Neural cell (in vitro differentiated cells): ENCODE measurements around the gene NADK. TPM values are rescaled to one million over a fixed set of nuclear protein-coding genes. Genes with fewer than 3 reads are reported as not detected.

Experiments
- H2AFZ ChIP-seq: fragments of 200-600, 300-800 bp; sonication (generic), shearing (Covaris generic); 2 replicates; pipeline ENCODE4 v1.6.0; 2014; ENCODE audit warnings: low read depth, mild to moderate bottlenecking, antibody characterized with exemption, low read length, moderate library complexity
- H3F3A ChIP-seq: fragments of 200-600 bp; shearing (Covaris generic); 2 replicates; pipeline ENCODE4 v1.6.1; 2016; ENCODE audit warnings: mild to moderate bottlenecking, moderate library complexity, mixed read lengths, antibody characterized with exemption, low read length; ENCODE audit not compliant: insufficient read depth, poor library complexity, severe bottlenecking
- H3K27ac ChIP-seq: fragments of 200-600, 300-800 bp; sonication (generic), shearing (Covaris generic); 2 replicates; pipeline ENCODE4 v1.5.1; 2014; ENCODE audit warnings: mild to moderate bottlenecking, low read length, moderate library complexity
- H3K27me3 ChIP-seq: fragments of 300-800, 200-600 bp; sonication (generic), shearing (Covaris generic); 2 replicates; pipeline ENCODE4 v1.6.0; 2014; ENCODE audit warnings: mild to moderate bottlenecking, low read depth, low read length, moderate library complexity; ENCODE audit not compliant: insufficient read depth
- H3K36me3 ChIP-seq: fragments of 300-800, 200-600 bp; sonication (generic), shearing (Covaris generic); 2 replicates; pipeline ENCODE4 v1.5.1; 2014; ENCODE audit warnings: mild to moderate bottlenecking, antibody characterized with exemption, low read length, moderate library complexity; ENCODE audit not compliant: insufficient read depth
- H3K4me2 ChIP-seq: fragments of 300-800, 200-600 bp; sonication (generic), shearing (Covaris generic); 2 replicates; pipeline ENCODE4 v1.6.0; 2014; ENCODE audit warnings: mild to moderate bottlenecking, low read length
- H3K4me3 ChIP-seq: fragments of 300-800, 200-600 bp; sonication (generic), shearing (Covaris generic); 2 replicates; pipeline ENCODE4 v1.5.1; 2014; ENCODE audit warnings: mild to moderate bottlenecking, low read length, moderate library complexity
- H3K79me2 ChIP-seq: fragments of 200-600 bp; shearing (Covaris generic); replicated peaks from 2 replicates; pipeline ENCODE4 v1.6.0; 2014; ENCODE audit warnings: mild to moderate bottlenecking, low read length, moderate library complexity; ENCODE audit not compliant: insufficient read depth
- H3K9ac ChIP-seq: fragments of 300-800, 200-600 bp; sonication (generic), shearing (Covaris generic); 2 replicates; pipeline ENCODE4 v1.6.1; 2016; ENCODE audit warnings: mild to moderate bottlenecking, low read length, mixed read lengths
- H3K9me2 ChIP-seq: fragments of 200-600 bp; shearing (Covaris generic); 2 replicates; pipeline ENCODE4 v1.6.1; 2016; ENCODE audit warnings: mild to moderate bottlenecking, low read length, mixed read lengths; ENCODE audit not compliant: insufficient read depth
- H3K9me3 ChIP-seq: fragments of 200-600, 300-800 bp; sonication (generic), shearing (Covaris generic); 2 replicates; pipeline ENCODE4 v1.6.1; 2016; ENCODE audit warnings: mild to moderate bottlenecking, mixed run types, low read length, moderate library complexity, mixed read lengths
- H4K20me1 ChIP-seq: fragments of 200-600 bp; shearing (Covaris generic); 2 replicates; pipeline ENCODE4 v1.6.1; 2016; ENCODE audit warnings: mild to moderate bottlenecking, mixed run types; ENCODE audit not compliant: insufficient read depth
- EP300 ChIP-seq: fragments of 450-650 bp; conservative IDR thresholded peaks from 2 replicates; pipeline ENCODE4 v1.6.1; 2014; ENCODE audit warnings: antibody characterized with exemption, mild to moderate bottlenecking, moderate library complexity; ENCODE audit not compliant: poor library complexity, severe bottlenecking
- EZH2 ChIP-seq: fragments of 200-600, 300-800 bp; shearing (Covaris generic), sonication (generic); IDR thresholded peaks from 2 replicates; pipeline ENCODE4 v1.6.1; 2014; ENCODE audit warnings: antibody characterized with exemption, low read length, borderline replicate concordance, mild to moderate bottlenecking; ENCODE audit not compliant: insufficient read depth, poor library complexity, severe bottlenecking
- MXI1 ChIP-seq: fragments of 450-650 bp; conservative IDR thresholded peaks from 2 replicates; pipeline ENCODE4 v1.6.1; 2014; ENCODE audit warnings: antibody characterized with exemption, mild to moderate bottlenecking; ENCODE audit not compliant: poor library complexity, severe bottlenecking
- POLR2AphosphoS5 ChIP-seq: IDR thresholded peaks from 2 replicates; pipeline ENCODE4 v1.6.1; 2012
- RAD21 ChIP-seq: fragments of 450-650 bp; conservative IDR thresholded peaks from 2 replicates; pipeline ENCODE4 v1.6.1; 2014; ENCODE audit warnings: antibody characterized with exemption, mild to moderate bottlenecking, moderate library complexity
- REST ChIP-seq: IDR thresholded peaks from 2 replicates; pipeline ENCODE4 v1.6.1; 2012; ENCODE audit warnings: borderline replicate concordance
- SMC3 ChIP-seq: fragments of 450-650 bp; conservative IDR thresholded peaks from 2 replicates; pipeline ENCODE4 v1.6.1; 2014; ENCODE audit warnings: antibody characterized with exemption, mild to moderate bottlenecking, moderate library complexity; ENCODE audit not compliant: poor library complexity
- TAF1 ChIP-seq: IDR thresholded peaks from 2 replicates; pipeline ENCODE4 v1.6.1; 2012; ENCODE audit warnings: low read depth
- polyA plus RNA-seq: library from polyadenylated mRNA; depleted of rRNA; stranded (reverse); fragments of >200 nt; gene quantifications from 2 replicates; pipeline ENCODE4 v1.2.3, GENCODE V29; 2014
- TF ChIP-seq, protein P1 (sequence below): fragments of 450-650 bp; IDR thresholded peaks from 2 replicates; pipeline ENCODE4 v1.5.1; 2014; ENCODE audit warnings: antibody characterized with exemption, mild to moderate bottlenecking, moderate library complexity; ENCODE audit not compliant: poor library complexity, severe bottlenecking

The NADK gene
- polyA plus RNA-seq, 1 donor from 2014 or later: 38.5 TPM

GRCh38 chr1:1775327-1776226, 2.7 kb downstream of the NADK start:
- Histone ChIP-seq H3K27me3 (peaks cover 2% of the 10 kb centered on the region), H3K27ac (no peak overlapping the region), H3K36me3 (no peaks in the 10 kb centered on the region), H3K9me2 (no peaks in the 10 kb centered on the region), H3K4me3 (no peak overlapping the region), H3F3A (no peaks in the 10 kb centered on the region), H4K20me1 (no peaks in the 10 kb centered on the region), H3K4me2 (no peak overlapping the region), H2AFZ (no peak overlapping the region), H3K9me3 (no peaks in the 10 kb centered on the region), H3K9ac (no peak overlapping the region), H3K79me2 (peaks cover 16% of the 10 kb centered on the region)
- no peak for TF ChIP-seq REST
- TF ChIP-seq, protein P1, sequence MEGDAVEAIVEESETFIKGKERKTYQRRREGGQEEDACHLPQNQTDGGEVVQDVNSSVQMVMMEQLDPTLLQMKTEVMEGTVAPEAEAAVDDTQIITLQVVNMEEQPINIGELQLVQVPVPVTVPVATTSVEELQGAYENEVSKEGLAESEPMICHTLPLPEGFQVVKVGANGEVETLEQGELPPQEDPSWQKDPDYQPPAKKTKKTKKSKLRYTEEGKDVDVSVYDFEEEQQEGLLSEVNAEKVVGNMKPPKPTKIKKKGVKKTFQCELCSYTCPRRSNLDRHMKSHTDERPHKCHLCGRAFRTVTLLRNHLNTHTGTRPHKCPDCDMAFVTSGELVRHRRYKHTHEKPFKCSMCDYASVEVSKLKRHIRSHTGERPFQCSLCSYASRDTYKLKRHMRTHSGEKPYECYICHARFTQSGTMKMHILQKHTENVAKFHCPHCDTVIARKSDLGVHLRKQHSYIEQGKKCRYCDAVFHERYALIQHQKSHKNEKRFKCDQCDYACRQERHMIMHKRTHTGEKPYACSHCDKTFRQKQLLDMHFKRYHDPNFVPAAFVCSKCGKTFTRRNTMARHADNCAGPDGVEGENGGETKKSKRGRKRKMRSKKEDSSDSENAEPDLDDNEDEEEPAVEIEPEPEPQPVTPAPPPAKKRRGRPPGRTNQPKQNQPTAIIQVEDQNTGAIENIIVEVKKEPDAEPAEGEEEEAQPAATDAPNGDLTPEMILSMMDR: no peak
- TF ChIP-seq TAF1: no peak
- no peak for TF ChIP-seq RAD21
- no peak for TF ChIP-seq SMC3
- TF ChIP-seq MXI1: no peak
- TF ChIP-seq POLR2AphosphoS5: no peak
- TF ChIP-seq EZH2: no peak
- no peak for TF ChIP-seq EP300

- Histone ChIP-seq H2AFZ (no peak overlapping the region), H4K20me1 (no peaks in the 10 kb centered on the region), H3K4me2 (no peak overlapping the region), H3K9ac (no peak overlapping the region), H3K36me3 (no peaks in the 10 kb centered on the region), H3K27me3 (no peaks in the 10 kb centered on the region), H3F3A (no peaks in the 10 kb centered on the region), H3K79me2 (peaks cover 22% of the 10 kb centered on the region), H3K9me2 (no peaks in the 10 kb centered on the region), H3K4me3 (no peak overlapping the region), H3K9me3 (no peaks in the 10 kb centered on the region), H3K27ac (no peak overlapping the region)
- TF ChIP-seq SMC3 (no peak), EP300 (no peak), RAD21 (no peak)
These were observed 4.4 kb downstream of the NADK start for GRCh38 chr1:1773874-1774273.
